T-helper 1 cell (primary cell): ENCODE measurements around the gene BACH1.
A peak's percentile ranks its signal among the peaks of the same experiment; 100 is the strongest.

Experiments
- DNase-seq, 5 donors: peaks; one replicate each; pipeline ENCODE4 v3.0.0-alpha.2; 2012 to 2020

Gene BACH1

DNA sequence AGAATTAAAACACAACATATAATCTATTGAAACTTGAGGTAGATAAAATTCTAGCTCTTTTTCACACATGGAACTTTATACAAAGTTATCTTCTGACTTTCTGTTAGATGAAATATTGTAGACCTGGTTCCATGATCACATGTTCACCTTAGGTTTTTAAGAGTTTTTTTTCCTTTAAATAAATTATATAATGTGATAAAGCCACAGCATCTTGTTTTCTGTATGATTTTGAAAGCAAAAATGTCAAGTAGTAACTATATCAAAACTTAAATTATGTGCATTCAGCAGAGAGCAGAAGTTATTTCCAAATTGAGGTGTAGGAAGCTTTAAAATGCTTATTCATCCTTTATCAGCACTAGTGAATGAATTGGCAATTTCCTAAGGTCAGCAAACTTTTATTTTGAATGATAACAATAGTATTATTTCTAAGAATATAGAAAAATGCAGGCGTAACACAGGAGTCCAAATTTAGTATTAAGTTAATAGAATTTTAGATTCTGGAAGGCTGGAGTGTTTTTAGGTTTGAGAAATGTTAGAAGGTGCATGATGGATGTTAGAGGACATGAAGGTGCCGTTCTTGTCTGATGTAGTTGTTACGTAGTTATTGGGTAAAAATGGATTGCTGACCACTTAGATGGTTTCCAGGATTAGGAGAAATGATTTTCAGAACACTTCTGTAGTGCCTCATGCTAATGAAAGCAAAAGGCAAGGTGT, 17.5 kb downstream of the BACH1 start:
- no peak for DNase-seq

DNA sequence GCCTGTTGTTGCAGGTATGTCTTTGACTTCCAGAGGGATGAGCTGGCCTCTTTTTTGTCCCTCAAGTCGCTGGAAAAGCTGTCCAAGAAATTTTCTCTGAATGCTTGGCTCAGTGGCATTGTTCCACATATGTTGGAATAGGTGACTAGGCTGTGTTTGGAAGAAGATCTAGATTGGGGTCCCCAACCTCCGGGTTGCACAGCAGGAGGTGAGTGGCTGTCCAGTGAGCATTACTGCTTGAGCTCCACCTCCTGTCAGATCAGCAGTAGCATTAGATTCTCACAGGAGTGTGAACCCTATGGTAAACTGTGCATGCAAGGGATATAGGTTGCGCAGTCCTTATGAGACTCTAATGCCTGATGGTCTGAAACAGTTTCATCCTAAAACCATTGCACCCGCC, 18.1 kb downstream of the BACH1 start:
- DNase-seq: no peak

DNA sequence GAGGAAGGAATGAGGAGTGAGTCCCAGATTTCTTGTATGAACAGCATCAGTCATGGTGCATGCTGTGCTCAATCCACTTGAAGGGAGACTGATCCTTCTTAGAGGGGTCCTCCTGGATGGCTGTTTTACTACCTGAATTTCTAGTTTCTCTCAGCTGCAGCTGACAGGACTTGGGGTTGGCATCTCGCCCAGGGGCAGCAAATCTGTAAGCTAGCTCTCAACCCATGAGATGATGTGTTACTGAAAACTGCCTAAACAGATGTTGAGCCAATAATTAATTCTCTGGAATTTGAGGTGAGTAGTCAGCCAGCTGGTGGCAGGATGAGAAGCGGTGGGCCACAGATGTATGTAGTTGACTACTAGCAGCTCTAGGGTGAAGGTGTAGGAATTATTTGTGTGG, 19.6 kb downstream of the BACH1 start:
- no peak for DNase-seq

- no peak for DNase-seq
Observed at GRCh38 chr21:29320031-29320430, 21.3 kb downstream of the BACH1 start.

- no peak for DNase-seq
Observed at GRCh38 chr21:29321217-29321616, 22.5 kb downstream of the BACH1 start.

GRCh38 chr21:29321932-29322928, 23.5 kb downstream of the BACH1 start:
- no peak for DNase-seq

DNA sequence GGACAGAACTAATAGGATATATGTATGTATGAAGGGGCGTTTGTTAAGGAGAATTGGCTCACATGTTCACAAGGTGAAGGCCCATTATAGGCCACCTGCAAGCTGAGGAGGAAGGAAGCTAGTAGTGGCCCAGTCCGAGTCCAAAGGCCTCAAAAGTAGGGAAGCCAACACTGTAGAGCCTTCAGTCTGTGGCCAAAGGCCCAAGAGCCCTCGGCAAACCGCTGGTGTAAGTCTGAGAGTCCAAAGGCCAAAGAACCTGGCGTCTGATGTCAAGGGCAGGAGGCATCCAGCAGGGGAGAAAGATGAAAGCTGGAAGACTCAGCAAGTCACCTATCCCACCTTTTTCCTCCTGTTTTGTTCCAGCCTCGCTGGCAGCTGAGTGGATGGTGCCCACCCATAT, 24.5 kb downstream of the BACH1 start:
- no peak for DNase-seq

DNA sequence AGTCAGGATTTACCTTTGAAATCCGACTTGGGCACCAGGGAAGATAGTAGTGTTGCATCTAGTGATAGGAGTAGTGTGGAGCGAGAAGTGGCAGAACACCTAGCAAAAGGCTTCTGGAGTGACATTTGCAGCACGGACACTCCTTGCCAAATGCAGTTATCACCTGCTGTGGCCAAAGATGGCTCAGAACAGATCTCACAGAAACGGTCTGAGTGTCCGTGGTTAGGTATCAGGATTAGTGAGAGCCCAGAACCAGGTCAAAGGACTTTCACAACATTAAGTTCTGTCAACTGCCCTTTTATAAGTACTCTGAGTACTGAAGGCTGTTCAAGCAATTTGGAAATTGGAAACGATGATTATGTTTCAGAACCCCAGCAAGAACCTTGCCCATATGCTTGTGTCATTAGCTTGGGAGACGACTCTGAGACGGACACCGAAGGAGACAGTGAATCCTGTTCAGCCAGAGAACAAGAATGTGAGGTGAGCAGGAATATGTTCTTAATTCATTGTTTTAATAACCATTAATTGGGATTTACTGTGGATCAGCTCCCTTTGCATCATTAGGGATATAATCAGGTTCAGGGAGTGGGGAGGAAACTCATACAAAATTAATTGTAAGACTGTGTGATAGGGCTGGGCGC, 28.3 kb downstream of the BACH1 start:
- no peak for DNase-seq

GRCh38 chr21:29329406-29329805, 30.7 kb downstream of the BACH1 start:
- DNase-seq: no peak

DNA sequence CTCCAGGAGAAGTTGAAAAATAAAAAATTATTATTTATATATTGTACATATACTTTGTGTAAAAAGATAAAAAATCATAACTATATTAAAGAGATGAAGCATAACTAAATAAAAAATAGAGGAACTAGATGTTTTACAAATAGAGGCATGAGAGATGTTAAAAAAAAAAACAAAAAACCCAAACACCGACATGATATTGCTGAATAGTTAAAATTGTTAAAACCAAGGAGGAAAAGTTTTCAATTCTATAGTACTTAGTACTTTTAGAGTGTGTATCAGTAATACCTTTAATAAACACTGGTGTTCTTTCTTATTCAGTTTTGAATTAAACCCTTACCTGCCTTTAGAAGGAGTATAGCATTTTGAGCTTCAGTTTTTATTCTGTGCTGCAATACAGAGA, 32.1 kb downstream of the BACH1 start:
- DNase-seq: no peak

DNA sequence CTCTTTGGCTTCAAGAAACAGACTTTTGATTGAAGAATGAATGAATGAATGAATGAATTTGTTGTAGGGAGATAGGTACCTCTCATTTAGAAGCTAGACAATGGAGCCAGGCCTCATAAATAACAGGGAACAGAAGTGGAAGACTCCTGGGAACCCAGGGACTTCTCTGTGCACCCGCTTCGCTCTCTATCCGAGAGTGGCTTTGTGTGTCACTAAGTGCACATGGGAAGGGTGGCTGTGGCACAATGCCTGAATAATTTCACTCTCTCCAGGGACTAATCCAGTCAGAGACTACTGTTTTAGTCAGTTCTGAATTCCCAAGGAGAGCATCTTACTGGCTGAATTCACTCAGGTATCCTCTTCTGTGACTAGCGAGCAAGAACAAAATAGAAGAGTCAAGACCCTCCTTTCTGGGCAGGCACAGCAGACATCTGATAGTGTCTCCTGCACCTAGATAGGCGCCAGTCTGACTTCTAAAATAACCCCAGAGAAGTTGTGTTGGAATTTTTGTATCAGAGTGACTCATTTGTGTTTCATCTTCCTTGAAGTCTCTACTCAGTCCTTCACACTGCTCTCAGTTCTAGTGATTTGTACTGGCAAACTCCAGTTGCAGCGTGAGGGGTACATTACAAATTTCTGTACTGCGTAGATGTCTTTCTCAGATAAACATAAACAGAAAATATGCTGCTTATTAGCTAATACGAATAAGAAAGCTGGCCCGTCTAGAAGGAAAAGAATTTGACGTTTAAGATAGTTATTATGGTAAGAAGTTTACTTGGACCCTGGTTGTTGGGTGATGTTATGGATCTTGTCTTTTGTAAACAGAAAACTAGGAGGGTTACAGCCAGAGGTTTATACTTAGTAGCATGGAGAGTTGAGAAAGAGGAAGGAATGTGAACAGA, 34.0 kb downstream of the BACH1 start:
- no peak for DNase-seq

DNA sequence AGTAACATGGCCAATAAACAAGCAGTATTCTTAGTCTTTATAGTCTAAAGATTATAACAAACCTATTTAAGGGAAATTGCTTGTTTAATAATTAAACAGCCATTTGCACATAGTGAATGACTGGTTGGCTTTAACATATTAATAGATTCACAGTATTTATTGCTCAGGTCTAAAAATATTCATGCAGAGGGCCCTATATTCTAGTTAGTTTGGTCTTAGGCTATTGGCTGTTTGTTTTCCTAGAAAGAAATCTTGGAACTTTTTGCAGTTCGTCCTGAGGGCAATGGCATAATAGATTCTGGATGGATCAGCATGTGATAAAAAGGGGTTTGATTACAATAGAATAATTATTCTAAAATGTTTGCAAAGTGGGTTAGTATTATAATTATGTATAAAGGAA, 34.7 kb downstream of the BACH1 start:
- DNase-seq: no peak

DNA sequence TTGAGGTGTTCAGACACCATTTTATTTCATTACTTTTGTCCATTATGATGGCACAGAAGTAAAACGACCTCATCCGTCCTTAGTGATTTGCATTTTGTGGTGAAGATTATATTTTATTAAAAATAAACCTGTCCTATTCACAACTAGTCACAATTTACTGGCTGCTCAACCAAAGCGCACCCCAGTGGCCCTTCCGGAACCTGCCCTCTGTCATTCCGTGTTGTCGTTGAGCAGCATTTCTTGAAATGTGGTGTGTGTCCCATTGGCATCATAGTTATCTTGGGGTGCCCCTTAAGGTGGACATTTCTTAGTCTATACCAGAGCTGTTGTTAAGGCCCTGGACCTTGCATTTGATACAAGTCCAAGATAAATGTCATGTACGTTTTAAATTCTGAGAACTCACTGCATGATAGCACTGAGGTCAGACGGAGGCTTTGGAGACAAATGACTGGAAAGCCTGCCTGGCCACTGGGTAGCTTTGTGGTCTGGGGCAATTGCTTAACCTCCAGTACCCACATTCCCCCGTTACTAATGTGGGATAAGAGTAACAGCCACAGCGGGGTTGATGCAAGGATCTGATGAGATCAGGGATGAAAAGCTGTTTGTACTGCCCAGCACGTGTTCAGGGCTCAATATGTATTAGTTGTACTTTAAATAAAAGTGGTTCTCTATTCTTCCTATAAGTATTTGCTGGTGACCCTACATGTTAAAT, 36.2 kb downstream of the BACH1 start:
- no peak for DNase-seq

DNA sequence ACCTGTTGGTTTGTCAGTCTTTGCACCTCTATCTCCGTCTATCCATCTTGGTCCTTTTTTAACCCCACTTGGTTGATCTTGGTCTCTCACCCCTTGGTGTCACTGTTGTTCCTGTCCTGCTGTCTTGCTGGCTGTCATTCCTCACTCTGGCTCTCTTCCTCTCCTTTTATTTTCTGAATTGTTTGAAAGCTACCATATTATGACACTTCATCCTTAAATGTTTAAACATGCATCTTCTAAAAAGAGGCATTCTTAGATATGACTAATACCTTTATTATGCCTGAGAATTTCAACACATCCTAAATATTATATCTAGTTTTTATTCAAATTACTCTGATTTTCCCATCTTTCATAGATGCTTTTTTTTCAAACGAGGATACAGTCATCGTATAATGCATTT, 37.0 kb downstream of the BACH1 start:
- DNase-seq: no peak

- DNase-seq: no peak
Observed at GRCh38 chr21:29338256-29338655, 39.5 kb downstream of the BACH1 start.

- no peak for DNase-seq
Observed at GRCh38 chr21:29340228-29340627, 41.5 kb downstream of the BACH1 start.

- peak in 1 of 5 donors; percentile 74 for DNase-seq
Observed at GRCh38 chr21:29342363-29342957, 43.7 kb downstream of the BACH1 start.

- DNase-seq: no peak
Observed at GRCh38 chr21:29343519-29343918, 44.8 kb downstream of the BACH1 start.

GRCh38 chr21:29346281-29346680, 47.6 kb downstream of the BACH1 start:
- DNase-seq: no peak

DNA sequence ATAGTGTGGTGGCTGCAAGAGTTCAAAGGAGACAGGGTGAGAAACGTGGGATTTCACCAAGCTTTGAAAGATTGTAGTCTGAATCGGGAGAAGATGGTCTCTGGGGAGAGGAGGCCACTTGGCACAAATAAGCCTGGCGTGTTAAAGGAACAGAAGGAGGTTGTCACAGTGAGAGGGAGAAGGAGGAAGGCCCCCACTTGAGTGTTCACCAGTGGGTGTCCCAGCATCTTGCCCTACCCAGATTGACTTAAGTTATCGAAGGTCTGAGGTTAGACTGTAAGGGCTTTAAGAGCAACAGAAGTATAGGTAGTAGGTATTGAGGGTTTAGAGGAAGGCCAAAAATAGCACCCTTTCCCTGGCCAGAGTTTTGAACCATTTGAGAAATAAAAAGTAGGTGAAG, 48.0 kb downstream of the BACH1 start:
- DNase-seq: no peak

DNA sequence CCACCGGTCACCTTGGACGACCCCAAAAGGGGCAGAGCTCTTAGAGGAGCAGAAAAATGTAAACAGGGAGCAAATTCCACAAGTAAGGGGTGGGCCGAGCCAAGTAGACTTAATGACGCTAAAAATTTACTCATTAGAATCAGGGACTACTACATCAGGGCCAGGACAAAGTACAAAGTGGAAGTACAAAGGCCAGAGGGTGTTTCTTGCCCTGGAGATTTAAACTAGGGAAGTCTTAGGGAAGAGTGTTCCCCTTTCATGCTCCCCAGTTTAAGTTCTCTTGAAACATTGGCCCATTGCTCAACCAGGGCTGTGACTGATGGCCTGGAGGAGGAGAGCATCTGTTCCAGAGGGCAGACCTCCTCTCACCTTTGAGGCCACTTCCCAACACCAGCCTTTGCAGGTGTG, 48.6 kb downstream of the BACH1 start:
- no peak for DNase-seq
